GM18505 (cell line): ENCODE data around the gene TPO.

Source experiments
- ATAC-seq: cut with Tn5 transposase; IDR thresholded peaks from one replicate; pipeline ENCODE4 v1.9.1; 2021; ENCODE audit not compliant: unreplicated experiment
- POLR2A ChIP-seq: IDR thresholded peaks from 4 replicates; pipeline ENCODE4 v1.6.1; 2011; ENCODE audit warnings: borderline replicate concordance; ENCODE audit not compliant: insufficient read depth, insufficient read length; ENCODE audit errors: extremely low read depth

Gene TPO

DNA sequence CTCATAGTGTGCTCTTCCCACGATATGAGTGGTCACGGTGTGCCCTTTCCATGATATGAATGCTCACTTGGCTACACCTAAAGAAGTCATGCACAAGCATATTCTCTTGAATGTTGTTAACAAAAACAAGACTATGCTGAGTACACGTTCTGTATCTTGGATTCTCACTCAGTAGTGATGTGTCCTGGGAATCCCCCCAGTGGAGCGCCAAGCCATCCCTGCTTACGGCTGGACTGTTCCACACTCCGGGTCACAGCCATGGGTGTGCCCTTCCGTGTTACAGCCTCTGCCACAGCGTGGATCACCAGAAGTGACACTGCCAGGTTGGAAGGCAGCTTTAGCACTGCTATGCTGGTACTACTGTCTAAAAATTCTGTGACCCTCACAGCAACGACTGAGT, 59.1 kb downstream of the TPO start:
- no peak for ATAC-seq
- no peak for TF ChIP-seq POLR2A

DNA sequence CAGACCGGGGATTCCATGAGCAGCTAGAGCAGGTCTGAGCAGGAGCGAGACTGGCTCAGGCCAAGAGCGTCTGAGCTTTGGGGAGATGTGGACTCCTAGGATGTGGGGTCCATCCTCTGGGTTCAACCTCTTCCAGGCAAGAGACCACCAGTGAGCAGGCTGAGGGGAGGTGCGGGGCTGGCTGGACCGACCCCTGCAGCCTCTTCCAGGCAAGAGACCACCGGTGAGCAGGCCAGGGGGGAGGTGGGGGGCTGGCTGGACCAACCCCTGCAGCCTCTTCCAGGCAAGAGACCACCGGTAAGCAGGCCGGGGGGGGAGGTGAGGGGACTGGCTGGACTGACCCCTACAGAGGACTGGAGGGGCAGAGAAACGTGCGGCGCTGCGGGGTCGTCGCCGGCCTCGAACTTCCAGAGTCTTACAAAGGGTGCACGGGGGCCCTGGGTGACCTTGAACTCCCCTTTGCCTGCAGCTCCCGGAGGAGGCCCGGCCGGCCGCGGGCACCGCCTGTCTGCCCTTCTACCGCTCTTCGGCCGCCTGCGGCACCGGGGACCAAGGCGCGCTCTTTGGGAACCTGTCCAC, 63.4 kb downstream of the TPO start:
- ATAC-seq, result no peak
- TF ChIP-seq POLR2A, result no peak

DNA sequence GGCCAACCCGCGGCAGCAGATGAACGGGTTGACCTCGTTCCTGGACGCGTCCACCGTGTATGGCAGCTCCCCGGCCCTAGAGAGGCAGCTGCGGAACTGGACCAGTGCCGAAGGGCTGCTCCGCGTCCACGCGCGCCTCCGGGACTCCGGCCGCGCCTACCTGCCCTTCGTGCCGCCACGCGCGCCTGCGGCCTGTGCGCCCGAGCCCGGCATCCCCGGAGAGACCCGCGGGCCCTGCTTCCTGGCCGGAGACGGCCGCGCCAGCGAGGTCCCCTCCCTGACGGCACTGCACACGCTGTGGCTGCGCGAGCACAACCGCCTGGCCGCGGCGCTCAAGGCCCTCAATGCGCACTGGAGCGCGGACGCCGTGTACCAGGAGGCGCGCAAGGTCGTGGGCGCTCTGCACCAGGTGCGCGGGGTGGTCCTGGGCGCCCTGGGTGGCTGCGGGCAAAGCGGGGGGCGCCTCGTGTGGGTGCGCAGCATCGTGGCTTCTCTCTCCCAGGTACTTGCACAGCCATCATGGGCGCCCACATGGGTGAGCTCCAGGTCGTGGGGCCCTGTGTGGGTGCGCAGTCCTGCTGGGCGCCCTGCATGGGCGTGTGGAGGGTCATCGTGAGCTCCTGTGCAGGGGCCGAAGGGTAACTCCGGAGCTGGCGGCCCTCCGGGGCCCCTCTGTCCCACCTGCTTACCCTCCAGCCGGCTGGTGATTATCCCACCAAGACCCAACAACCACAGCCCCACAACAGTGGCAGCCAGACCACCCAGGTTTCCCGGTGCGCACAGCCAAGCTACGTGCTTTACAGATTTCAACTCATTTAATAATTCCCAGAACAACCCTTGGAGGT, 64.2 kb downstream of the TPO start:
- ATAC-seq, result no peak
- no peak for TF ChIP-seq POLR2A

DNA sequence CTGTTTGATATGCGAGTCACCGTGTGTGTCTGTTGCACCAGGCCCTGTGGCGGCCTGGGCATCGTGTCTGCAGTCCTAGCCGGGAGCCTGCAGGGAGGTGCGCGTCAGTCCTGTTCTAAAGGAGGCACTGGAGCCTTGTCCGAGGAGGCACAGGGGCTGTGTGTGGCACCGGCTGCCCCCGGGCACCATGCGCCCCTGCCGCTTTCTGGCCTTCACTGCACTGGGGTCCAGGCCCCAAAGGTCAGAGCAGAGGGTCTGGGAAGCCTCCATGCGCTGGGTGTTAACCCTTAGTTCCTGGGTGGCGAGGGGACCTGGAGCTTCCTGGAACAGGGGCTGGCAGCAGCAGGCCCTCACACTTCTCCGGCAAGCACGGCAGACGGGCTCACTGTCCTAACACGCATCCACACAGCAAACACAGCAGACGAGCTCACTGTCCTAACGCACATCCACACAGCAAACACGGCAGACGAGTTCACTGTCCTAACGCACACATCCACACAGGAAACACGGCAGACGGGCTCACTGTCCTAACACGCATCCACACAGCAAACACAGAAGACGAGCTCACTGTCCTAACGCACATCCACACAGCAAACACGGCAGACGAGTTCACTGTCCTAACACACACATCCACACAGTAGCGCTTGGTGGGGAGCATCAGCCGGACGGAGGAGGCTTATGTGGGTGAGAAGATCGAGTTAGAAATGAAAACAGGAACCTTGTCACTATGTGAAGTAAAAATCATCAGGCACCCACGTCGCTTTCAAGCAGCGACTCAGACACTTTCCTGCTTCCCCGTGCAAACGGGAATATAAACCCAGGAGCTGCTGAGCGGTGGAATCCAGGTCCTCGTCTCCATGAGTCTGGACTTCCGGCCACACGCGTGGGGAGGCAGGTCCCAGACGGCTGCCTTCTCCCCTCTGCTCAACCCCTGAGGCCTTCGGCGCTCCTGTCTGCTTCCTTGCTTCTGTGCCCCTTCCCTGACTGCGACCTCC, 65.3 kb downstream of the TPO start:
- no peak for TF ChIP-seq POLR2A
- ATAC-seq, result no peak

DNA sequence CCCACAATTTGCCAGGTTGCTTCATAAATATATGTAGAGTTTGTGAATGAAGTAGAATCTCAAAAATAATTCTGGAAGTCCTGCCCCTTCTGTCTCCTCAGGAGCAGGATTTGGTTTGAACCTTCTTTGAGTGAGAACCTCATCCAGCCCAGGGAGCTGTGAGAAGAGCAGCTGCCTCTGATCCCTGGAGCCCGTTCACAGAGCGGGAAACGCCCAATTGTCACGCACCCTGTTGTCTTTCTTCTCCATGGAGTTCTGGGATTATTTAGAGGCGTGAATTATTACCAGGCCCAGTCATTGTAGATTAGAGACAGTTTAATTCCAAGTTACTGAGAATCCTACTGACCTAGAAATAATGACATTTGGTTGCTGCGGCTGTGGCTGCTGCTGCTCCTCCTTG, 66.1 kb downstream of the TPO start:
- no peak for ATAC-seq
- no peak for TF ChIP-seq POLR2A

DNA sequence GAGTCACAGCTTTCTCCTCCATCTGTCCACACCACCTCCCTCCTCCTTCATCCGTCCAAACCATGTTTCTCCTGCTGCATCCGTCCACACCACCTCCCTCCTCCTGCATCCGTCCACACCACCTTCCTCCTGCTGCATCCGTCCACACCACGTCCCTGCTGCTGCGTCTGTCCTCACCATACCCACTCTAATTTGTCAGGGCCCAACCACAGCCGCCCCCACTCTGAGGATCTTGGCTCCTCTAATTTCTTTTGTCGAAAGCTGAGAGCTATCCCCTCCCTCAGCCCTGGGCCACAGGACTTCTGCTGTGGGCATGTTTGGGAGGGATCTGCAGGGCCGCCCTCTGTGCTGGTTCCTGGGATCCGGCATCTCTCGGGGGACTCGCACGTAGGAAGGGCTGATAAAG, 67.4 kb downstream of the TPO start:
- ATAC-seq, result no peak
- no peak for TF ChIP-seq POLR2A

DNA sequence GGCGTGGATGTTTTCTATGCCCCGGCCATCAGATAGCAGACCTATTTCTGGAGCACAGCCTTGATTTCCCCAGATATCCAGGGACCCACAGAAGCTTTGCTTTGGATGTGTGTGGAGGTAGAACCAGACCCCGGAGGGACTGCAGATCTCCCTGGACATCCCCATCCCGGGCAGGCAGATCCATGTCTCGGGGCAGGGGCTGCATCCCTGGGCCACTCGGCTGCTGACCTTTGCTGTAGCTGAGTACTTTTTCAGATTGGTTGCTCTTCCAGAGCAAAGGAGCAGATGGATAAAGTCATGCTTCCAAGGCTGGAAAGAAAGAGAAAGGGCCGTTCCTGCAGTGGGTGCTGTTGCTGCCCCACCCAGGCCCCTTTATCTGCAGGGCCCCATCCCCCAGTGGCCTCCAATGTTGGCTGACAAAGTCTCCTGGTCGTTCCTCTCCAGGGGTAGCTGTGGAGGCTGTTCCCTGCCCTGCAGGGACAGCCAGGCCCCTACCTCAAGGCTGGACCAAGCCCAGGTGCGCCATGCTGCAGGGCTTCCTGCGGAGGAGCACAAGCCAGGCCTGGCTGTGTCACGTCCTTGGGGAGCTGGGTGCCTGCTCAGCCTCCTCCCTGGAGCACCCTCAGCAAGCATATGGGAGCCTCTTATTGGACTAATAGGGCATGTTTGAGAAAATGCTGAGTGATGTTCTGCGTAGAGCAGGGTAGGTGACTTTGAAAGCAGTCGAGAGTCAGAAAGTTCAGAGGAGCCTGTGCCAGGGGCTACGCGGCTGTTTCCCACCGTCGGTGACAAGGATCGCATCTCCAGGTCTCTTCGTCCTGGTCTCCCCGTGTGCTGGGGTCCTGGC, 68.4 kb downstream of the TPO start:
- no peak for ATAC-seq
- no peak for TF ChIP-seq POLR2A

DNA sequence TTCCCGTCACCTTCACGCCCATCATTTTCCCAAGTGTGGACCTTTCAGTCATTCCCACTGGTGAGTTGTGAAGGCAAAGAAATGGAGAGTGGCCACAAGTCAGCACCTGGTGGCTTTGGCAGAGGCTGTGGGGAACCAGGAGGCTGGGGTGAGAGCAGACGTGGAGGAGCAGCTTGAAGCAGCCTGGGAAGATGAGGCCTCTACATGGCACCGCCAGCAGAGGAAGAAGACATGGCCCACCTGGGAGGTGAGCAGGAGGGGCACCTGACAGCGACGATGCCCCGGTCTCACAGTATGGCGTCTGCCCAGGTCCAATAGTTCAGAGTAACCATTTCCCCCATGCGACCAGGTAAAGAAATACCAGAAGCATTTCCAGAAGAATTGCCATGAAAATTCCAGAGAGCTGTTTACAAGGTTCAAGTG, 69.0 kb downstream of the TPO start:
- TF ChIP-seq POLR2A, result no peak

DNA sequence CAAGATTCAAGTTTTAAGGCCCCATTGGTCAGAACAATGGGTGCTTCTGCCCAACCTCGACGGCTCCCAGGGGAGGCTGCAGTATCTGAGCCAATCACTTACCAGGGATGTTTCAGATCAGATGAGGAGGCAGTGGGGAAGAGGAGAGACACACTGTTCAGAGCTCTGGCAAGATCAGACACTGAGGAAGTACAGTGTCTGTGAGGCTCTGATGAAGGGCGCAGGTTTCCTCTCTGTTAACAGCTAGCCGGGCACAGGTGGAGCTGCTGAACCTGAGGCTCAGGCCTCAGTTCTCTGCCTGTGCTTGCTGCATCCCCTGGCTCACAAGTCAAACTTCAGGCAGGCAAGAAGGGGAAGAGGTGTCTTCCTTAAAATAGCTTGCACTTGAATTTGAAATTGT, 69.7 kb downstream of the TPO start:
- TF ChIP-seq POLR2A, result no peak
- ATAC-seq, result no peak

More for the DNA sequence above, 69.0 kb downstream of the TPO start:
- no peak for ATAC-seq

DNA sequence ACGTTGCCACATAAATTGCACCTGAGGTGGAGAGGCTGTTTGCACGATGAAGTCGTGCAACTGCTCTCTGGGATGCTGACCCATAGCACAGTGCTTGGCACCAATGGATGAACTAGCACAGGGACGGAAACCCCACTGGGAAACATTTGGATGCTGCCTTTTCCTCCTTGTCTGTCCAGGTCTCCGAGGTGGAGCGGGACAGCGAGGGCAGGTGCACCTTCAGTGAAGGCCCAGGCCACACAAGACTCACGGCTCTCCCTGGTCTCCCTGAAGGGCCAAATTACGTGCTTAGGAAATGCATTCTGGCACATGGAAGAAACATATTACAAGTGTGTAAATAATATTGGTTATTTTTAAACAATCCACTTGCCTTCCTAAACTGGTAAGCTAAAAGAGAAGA, 70.3 kb downstream of the TPO start:
- ATAC-seq, result no peak
- no peak for TF ChIP-seq POLR2A

DNA sequence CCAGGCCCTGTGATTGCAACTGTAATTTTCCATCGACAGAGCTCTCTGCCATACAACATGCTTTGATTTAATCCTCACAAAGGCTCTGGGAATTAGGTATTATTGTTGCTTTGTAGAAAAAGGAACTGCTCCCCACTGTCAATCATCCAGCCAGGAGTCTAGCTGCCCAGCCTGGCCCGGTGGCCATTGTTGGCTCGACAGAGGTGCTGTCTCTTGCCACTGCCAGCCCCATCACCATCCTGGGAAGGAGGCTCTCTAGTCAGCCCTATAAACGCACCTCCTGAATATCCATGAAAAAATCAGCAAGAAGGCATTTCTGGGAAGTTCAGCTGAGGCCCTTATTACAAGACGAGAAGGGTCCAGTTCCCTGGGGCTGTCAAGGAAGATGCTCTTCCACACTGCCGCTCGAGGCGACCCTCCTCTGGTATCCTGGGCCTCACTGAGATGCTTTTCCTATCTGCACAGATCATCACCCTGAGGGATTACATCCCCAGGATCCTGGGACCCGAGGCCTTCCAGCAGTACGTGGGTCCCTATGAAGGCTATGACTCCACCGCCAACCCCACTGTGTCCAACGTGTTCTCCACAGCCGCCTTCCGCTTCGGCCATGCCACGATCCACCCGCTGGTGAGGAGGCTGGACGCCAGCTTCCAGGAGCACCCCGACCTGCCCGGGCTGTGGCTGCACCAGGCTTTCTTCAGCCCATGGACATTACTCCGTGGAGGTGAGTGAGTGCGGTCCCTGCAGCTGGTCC, 71.0 kb downstream of the TPO start:
- no peak for ATAC-seq
- TF ChIP-seq POLR2A, result no peak

DNA sequence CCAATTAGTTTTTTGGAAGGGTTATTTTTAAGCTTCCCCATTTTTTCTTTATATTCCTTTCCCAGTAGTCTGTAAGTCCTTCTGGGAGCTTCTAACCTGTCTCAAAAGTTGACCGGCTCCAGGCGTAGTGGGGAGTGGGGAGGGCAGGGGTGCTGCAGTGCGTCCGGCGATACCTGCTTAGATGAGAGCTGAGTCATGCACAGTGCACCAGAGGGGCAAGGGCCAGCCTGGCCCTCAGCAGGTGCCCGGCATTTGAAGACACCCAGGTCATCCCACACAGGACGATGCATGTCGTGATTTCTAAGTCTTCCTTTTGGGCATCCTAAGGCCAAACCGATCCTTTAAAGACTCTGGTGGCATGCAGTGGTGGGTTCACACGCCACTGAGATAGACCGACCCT, 73.4 kb downstream of the TPO start:
- no peak for TF ChIP-seq POLR2A
- ATAC-seq, result no peak
